Mesothelial cell of epicardium (in vitro differentiated cells): ENCODE data around the gene DHX58. TPM values are rescaled to one million over a fixed set of nuclear protein-coding genes. Genes with fewer than 3 reads are reported as not detected.
"Not testable (repeated sequence)": the region's sequence is repeated elsewhere in the genome, so short reads cannot be mapped to it uniquely, and the experiment has no call there.

Source experiments
- DNase-seq, 2 experiments: peaks; one replicate each; pipeline ENCODE4 v3.0.0; 2021; ENCODE audit warnings: low spot score in 2 of 2; ENCODE audit not compliant: unreplicated experiment in 2 of 2
- H3K27ac Mint-ChIP-seq: 2 replicates; pipeline ENCODE4 v1.8.0; 2021; ENCODE audit warnings: mixed read lengths
- H3K27me3 Mint-ChIP-seq: 2 replicates; pipeline ENCODE4 v1.8.0; 2021; ENCODE audit warnings: low read depth, mixed read lengths
- H3K36me3 Mint-ChIP-seq: 2 replicates; pipeline ENCODE4 v1.8.0; 2021; ENCODE audit warnings: mixed read lengths
- H3K4me1 Mint-ChIP-seq: 2 replicates; pipeline ENCODE4 v1.8.0; 2021; ENCODE audit warnings: mixed read lengths
- H3K4me3 Mint-ChIP-seq: 2 replicates; pipeline ENCODE4 v1.8.0; 2021; ENCODE audit warnings: mild to moderate bottlenecking, moderate library complexity, mixed read lengths
- H3K9me3 Mint-ChIP-seq: 2 replicates; pipeline ENCODE4 v1.8.0; 2021; ENCODE audit warnings: mixed read lengths
- total RNA-seq: library from RNA; stranded (reverse); gene quantifications from 3 replicates; pipeline ENCODE4 v1.2.1, GENCODE V29; 2021
- TF ChIP-seq, protein P1 (sequence below): fragments of 200-600 bp; sonication (generic); IDR thresholded peaks from one replicate; pipeline ENCODE4 v1.5.0; 2021; ENCODE audit warnings: antibody characterized with exemption; ENCODE audit not compliant: unreplicated experiment

Gene DHX58
- total RNA-seq, 1 donor from 2014 or later: 11.3 TPM

DNA sequence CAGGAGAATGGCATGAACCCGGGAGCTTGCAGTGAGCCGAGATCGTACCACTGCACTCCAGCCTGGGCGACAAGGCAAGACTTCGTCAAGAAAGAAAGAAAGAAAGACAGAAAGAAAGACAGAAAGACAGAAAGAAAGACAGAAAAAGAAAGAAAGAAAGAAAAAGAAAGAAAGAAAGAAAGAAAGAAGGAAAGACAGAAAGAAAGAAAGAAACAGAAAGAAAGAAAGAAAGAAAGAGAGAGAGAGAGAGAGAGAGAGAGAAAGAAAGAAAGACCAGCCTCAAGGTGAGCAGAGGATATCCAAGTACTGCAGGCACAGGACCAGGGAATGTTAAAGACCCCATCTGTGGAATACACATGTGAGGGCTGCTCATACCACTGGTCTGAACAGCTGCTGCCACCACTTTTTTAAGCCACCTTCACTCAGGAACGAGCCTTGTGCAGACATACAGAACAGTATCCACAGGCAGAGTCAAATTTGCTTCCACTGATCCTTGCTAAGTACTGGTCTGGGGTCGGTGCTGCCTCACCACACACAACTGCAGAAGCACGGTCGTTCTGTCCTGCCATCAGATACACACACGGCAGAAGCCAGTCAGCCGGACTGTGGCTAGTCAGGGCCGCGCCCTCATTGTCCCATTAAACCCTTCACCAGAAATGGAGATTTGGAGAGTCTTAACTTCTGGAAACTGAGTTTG is 34.5 kb upstream of the DHX58 start:
- Mint-ChIP-seq H3K9me3 (no peaks in the 10 kb centered on the region), H3K27me3 (no peaks in the 10 kb centered on the region), H3K27ac (no peak overlapping the region), H3K4me1 (peaks cover 11% of the 10 kb centered on the region), H3K36me3 (peaks cover 2% of the 10 kb centered on the region), H3K4me3 (no peak overlapping the region)
- no peak for DNase-seq
- TF ChIP-seq, protein P1, sequence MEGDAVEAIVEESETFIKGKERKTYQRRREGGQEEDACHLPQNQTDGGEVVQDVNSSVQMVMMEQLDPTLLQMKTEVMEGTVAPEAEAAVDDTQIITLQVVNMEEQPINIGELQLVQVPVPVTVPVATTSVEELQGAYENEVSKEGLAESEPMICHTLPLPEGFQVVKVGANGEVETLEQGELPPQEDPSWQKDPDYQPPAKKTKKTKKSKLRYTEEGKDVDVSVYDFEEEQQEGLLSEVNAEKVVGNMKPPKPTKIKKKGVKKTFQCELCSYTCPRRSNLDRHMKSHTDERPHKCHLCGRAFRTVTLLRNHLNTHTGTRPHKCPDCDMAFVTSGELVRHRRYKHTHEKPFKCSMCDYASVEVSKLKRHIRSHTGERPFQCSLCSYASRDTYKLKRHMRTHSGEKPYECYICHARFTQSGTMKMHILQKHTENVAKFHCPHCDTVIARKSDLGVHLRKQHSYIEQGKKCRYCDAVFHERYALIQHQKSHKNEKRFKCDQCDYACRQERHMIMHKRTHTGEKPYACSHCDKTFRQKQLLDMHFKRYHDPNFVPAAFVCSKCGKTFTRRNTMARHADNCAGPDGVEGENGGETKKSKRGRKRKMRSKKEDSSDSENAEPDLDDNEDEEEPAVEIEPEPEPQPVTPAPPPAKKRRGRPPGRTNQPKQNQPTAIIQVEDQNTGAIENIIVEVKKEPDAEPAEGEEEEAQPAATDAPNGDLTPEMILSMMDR: no peak

DNA sequence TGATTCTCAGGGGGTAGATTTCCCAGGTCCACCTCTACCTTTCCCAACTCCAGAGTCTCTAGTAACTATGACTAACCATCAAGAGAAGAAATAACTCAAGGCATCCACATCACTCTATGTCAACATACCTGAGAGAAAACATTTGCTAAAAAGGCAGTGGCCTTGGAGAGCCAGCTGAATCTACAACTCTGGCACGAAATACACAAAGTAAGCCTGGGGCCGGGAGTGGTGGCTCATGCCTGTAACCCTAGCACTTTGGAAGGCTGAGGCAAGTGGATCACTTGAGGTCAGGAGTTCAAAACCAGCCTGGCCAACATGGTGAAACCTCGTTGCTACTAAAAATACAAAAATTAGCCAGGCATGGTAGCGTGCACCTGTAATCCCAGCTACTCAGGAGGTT is 30.6 kb upstream of the DHX58 start:
- Mint-ChIP-seq H3K27ac (peak overlapping the region; percentile 73), H3K4me1 (peaks cover 17% of the 10 kb centered on the region)
- H3K9me3 Mint-ChIP-seq, H3K27me3 Mint-ChIP-seq, H3K4me3 Mint-ChIP-seq, DNase-seq, H3K36me3 Mint-ChIP-seq: not testable (repeated sequence)

DNA sequence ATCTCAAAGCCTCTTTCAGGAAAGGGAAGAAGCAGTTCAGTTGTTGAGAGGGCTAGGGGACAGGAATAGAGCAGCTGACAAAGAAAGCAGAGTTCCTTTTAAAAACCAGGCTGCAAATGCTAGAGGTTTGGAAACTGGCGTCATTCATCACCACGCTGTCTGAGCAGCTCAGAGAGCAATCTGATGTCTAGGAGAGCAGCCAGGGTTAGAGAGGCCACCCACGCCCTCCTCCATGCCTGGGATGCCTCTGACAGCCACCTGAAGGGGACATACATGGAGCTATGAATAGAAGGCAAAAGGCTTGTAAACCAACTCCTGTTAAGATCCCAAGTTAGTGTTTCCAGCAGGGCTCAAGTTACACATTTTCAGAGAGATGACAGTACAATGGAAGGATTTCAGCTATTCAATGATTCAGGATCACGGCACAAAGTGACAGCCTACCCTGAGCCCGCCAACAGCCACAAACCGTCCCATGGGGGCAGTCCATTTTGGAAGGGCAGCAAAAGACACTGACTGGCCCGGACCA is 29.9 kb upstream of the DHX58 start:
- peaks cover 5% of the 10 kb centered on the region for H3K36me3 Mint-ChIP-seq
- TF ChIP-seq, protein P1: no peak
- H3K27ac Mint-ChIP-seq: peak overlapping the region; percentile 73
- no peaks in the 10 kb centered on the region for H3K9me3 Mint-ChIP-seq
- DNase-seq: no peak
- H3K4me1 Mint-ChIP-seq: peaks cover 17% of the 10 kb centered on the region
- H3K27me3 Mint-ChIP-seq: no peaks in the 10 kb centered on the region
- H3K4me3 Mint-ChIP-seq: no peak overlapping the region

DNA sequence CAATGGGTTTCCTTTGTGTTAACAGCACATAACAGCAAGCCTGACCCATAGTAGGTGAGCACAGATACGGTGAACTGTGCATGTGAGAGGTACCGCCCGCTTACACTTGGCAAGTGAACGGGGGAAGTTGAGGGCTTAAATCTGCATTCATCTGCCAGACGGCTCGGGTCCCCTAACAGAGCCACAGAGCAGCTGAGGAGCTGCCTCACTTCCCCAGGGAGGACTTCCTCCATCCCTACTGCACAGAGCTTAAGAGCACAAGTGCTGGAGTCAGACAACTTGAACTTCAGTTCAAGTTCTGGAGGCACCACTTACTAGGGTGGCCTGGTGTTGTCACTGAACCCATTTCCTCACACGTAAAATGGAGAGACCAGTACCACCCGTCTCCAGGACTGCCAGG is 28.9 kb upstream of the DHX58 start:
- no peak for DNase-seq
- TF ChIP-seq, protein P1: no peak
- Mint-ChIP-seq H3K9me3 (no peaks in the 10 kb centered on the region), H3K4me1 (peaks cover 17% of the 10 kb centered on the region), H3K36me3 (peaks cover 5% of the 10 kb centered on the region), H3K27ac (no peak overlapping the region), H3K4me3 (no peak overlapping the region), H3K27me3 (no peaks in the 10 kb centered on the region)

DNA sequence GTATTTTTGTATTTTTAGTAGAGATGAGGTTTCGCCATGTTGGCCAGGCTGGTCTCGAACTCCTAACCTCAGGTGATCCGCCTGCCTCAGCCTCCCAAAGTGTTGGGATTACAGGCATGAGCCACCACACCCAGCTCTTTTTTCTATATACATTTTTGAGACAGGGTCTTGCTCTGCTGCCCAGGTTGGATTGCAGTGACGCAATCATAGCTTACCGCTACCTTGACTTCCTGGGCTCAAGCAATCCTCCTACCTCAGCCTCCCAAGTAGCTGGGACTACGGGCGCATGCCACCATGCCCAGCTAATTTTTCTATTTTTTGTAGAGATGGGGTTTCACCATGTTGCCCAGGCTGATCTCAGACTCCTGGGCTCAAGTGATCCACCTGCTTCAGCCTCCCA is 28.2 kb upstream of the DHX58 start:
- not testable (repeated sequence) for H3K36me3 Mint-ChIP-seq, H3K9me3 Mint-ChIP-seq, DNase-seq, H3K27ac Mint-ChIP-seq, H3K27me3 Mint-ChIP-seq, H3K4me3 Mint-ChIP-seq
- peaks cover 20% of the 10 kb centered on the region for H3K4me1 Mint-ChIP-seq

DNA sequence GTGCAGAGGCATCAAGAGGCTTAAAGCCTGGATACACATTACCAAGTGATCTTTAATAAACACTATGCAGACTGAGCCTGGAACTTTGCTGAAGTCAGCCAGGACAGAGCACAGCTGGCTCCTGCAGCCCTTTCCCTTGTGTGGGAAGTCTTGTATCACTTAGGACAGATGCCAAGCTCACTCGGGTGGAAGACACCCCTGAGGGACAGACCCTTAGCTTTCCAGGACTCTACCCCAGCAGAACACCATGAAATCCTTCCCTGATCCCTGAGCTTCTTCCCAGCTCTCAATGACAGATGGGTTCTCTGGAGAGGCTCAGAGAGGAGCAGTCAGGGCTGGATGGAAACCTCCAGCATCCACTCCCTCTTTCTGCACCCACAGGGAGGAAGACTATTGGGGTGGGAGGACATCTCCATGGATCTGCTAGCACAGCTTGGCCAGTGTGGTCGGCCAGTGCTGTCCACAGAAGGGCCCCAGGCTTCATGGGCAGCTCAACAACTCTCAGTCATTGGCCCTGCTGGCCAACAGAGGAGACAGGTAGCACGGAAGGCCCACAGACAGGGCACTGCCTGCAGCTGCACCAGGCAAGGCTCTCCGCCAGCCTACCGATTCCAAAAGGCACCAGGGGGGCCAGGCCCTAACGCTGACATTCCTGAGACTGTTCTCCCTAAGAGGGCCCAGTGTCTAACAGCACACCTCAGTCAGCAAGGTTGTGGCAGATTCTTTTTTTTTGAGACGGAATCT is 26.4 kb upstream of the DHX58 start:
- Mint-ChIP-seq H3K4me3 (no peak overlapping the region), H3K27ac (peak overlapping the region; percentile 53), H3K36me3 (peaks cover 5% of the 10 kb centered on the region), H3K4me1 (peaks cover 24% of the 10 kb centered on the region), H3K9me3 (no peaks in the 10 kb centered on the region), H3K27me3 (no peaks in the 10 kb centered on the region)
- DNase-seq: no peak
- TF ChIP-seq, protein P1: no peak
